ENCODE data around the gene MYPOP. TPM values are rescaled to one million over a fixed set of nuclear protein-coding genes. Genes with fewer than 3 reads are reported as not detected.

Gene MYPOP
- total RNA-seq, 1 donor from 2014 or later, result 1.3 TPM

- no peak for DNase-seq (ENCODE audit: low read depth)
- H3K4me3 ChIP-seq (ENCODE audit: low read depth, low read length), result no peak overlapping the region
- no peak for TF ChIP-seq CTCF (conservative IDR thresholded peaks at IDR 0.05; ENCODE audit: low read depth, low read length)
Observed at GRCh38 chr19:45934551-45935230, 32.3 kb upstream of the MYPOP start.

GRCh38 chr19:45933759-45934158 is 31.3 kb upstream of the MYPOP start:
- DNase-seq (ENCODE audit: low read depth), result no peak
- no peak overlapping the region for H3K4me3 ChIP-seq (ENCODE audit: low read depth, low read length)
- no peak for TF ChIP-seq CTCF (conservative IDR thresholded peaks at IDR 0.05; ENCODE audit: low read depth, low read length)

GRCh38 chr19:45931055-45931454 is 28.6 kb upstream of the MYPOP start:
- no peak overlapping the region for H3K4me3 ChIP-seq (ENCODE audit: low read depth, low read length)
- TF ChIP-seq CTCF (conservative IDR thresholded peaks at IDR 0.05; ENCODE audit: low read depth, low read length), result peak; percentile 14
- DNase-seq (ENCODE audit: low read depth), result no peak

- H3K4me3 ChIP-seq (ENCODE audit: low read depth, low read length), result no peak overlapping the region
- TF ChIP-seq CTCF (conservative IDR thresholded peaks at IDR 0.05; ENCODE audit: low read depth, low read length), result no peak
- no peak for DNase-seq (ENCODE audit: low read depth)
Observed at GRCh38 chr19:45929247-45929646, 26.8 kb upstream of the MYPOP start.

- peak; percentile 3 for TF ChIP-seq CTCF (conservative IDR thresholded peaks at IDR 0.05; ENCODE audit: low read depth, low read length)
- no peak for DNase-seq (ENCODE audit: low read depth)
- peak overlapping the region; percentile 14 for H3K4me3 ChIP-seq (ENCODE audit: low read depth, low read length)
Observed at GRCh38 chr19:45927565-45928261, 25.3 kb upstream of the MYPOP start.

GRCh38 chr19:45924891-45925447 is 22.6 kb upstream of the MYPOP start:
- no peak for TF ChIP-seq CTCF (conservative IDR thresholded peaks at IDR 0.05; ENCODE audit: low read depth, low read length)
- DNase-seq (ENCODE audit: low read depth), result no peak
- no peak overlapping the region for H3K4me3 ChIP-seq (ENCODE audit: low read depth, low read length)
